Gastroesophageal sphincter (tissue), 3 donors: ENCODE results near the gene GRPEL2.

Source experiments
- EP300 ChIP-seq: sonication (generic); formaldehyde crosslinking; IDR thresholded peaks from one replicate; pipeline ENCODE4 v1.6.1; 2017; ENCODE audit warnings: antibody characterized with exemption, mild to moderate bottlenecking
- POLR2A ChIP-seq, 2 donors: fragments of 450-650 bp; IDR thresholded peaks; one replicate each; pipeline ENCODE4 v1.6.1; 2017; ENCODE audit warnings: antibody characterized with exemption in 2 of 2, mild to moderate bottlenecking in 2 of 2, moderate library complexity in 1 of 2
- TF ChIP-seq, protein P1 (sequence below), 4 experiments: fragments of 200-600 bp in 2 of 4; fragments of 450-650 bp in 2 of 4; sonication (generic) in 1 of 4; IDR thresholded peaks; one replicate each; pipeline ENCODE4 v1.5.1; 2017 to 2019; ENCODE audit warnings: antibody characterized with exemption in 4 of 4, mild to moderate bottlenecking in 2 of 4, moderate library complexity in 2 of 4

DNA sequence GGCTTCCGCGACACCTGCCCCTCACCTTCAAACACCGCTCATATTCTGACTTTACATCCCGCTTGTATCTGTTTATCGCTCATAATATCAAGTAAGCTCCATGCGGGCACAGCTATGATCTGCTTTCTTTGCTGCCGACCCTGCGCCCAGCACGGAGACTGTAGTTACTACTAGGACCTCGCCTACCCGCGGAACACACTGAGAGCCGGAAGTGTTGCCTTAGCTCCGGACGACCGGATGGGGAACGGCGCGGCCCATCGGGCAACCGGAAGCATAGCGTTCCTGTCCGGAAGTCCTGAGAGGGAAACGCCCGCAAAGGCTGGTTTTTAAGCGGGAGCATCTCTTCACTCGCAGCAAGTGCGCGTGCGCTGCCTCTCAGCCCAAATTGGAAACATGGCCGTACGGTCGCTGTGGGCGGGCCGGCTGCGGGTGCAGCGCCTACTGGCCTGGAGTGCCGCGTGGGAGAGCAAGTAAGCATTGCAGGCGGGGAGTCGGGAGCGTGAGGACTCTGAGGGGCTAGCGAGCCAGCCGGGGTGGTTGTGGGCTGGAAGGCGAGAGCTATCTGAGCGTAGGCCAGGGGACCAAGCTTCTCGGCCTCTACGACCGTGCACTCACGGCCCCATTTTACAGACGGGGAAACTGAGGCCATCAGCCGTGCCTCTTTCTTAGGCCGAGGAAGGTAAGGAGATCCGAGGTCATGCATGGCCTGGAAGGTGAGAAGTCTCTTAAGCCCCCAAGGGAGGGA, at the start of gene GRPEL2:
- TF ChIP-seq, protein P1, sequence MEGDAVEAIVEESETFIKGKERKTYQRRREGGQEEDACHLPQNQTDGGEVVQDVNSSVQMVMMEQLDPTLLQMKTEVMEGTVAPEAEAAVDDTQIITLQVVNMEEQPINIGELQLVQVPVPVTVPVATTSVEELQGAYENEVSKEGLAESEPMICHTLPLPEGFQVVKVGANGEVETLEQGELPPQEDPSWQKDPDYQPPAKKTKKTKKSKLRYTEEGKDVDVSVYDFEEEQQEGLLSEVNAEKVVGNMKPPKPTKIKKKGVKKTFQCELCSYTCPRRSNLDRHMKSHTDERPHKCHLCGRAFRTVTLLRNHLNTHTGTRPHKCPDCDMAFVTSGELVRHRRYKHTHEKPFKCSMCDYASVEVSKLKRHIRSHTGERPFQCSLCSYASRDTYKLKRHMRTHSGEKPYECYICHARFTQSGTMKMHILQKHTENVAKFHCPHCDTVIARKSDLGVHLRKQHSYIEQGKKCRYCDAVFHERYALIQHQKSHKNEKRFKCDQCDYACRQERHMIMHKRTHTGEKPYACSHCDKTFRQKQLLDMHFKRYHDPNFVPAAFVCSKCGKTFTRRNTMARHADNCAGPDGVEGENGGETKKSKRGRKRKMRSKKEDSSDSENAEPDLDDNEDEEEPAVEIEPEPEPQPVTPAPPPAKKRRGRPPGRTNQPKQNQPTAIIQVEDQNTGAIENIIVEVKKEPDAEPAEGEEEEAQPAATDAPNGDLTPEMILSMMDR (IDR thresholded peaks at IDR 0.05) = peak in 1 of 4 experiments; percentile 17
- TF ChIP-seq POLR2A (IDR thresholded peaks at IDR 0.05) (peak; percentile 14 to 49), EP300 (no peak)
